ENCODE data around the gene NINJ1. TPM values are rescaled to one million over a fixed set of nuclear protein-coding genes. Genes with fewer than 3 reads are reported as not detected.

NINJ1 gene
- total RNA-seq, 1 experiment from 2014 or later = 26.7 TPM

GRCh38 chr9:93173365-93174051, 39.5 kb upstream of the NINJ1 start:
- BruUV-seq (replicated peaks) = no TSS peak
- Histone ChIP-seq H3K9me3 (ENCODE audit: control insufficient read depth, insufficient read depth, low read depth, low read length) (no peaks in the 10 kb centered on the region), H3K27me3 (ENCODE audit: control insufficient read depth, insufficient read depth, low read length) (no peaks in the 10 kb centered on the region), H3K4me1 (ENCODE audit: control insufficient read depth, insufficient read depth, low read length) (no peaks in the 10 kb centered on the region), H3K36me3 (ENCODE audit: control insufficient read depth, insufficient read depth, low read length) (no peaks in the 10 kb centered on the region), H3K27ac (ENCODE audit: low read length) (no peak overlapping the region), H3K4me3 (ENCODE audit: low read depth in 2 of 2, low read length in 2 of 2) (no peak overlapping the region)
- in situ Hi-C loops (cut with HindIII; ENCODE audit: low pct_unique_long_range_greater_than_20kb, low sequenced_read_pairs) = no loop called here
- POLR2A ChIA-PET = no interaction called here
- ATAC-seq (no peak), DNase-seq (ENCODE audit: low read depth, low spot score) (no peak)
- CTCF ChIA-PET = no interaction called here
- TF ChIP-seq, protein P1, sequence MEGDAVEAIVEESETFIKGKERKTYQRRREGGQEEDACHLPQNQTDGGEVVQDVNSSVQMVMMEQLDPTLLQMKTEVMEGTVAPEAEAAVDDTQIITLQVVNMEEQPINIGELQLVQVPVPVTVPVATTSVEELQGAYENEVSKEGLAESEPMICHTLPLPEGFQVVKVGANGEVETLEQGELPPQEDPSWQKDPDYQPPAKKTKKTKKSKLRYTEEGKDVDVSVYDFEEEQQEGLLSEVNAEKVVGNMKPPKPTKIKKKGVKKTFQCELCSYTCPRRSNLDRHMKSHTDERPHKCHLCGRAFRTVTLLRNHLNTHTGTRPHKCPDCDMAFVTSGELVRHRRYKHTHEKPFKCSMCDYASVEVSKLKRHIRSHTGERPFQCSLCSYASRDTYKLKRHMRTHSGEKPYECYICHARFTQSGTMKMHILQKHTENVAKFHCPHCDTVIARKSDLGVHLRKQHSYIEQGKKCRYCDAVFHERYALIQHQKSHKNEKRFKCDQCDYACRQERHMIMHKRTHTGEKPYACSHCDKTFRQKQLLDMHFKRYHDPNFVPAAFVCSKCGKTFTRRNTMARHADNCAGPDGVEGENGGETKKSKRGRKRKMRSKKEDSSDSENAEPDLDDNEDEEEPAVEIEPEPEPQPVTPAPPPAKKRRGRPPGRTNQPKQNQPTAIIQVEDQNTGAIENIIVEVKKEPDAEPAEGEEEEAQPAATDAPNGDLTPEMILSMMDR (IDR thresholded peaks at IDR 0.05) = no peak
- TF ChIP-seq SIN3A (IDR thresholded peaks at IDR 0.05; ENCODE audit: borderline replicate concordance, insufficient read depth, low read depth, low read length) = no peak
- no peak for TF ChIP-seq TCF7L2 (IDR thresholded peaks at IDR 0.05; ENCODE audit: low read depth, low read length)
- TF ChIP-seq, protein P2, sequence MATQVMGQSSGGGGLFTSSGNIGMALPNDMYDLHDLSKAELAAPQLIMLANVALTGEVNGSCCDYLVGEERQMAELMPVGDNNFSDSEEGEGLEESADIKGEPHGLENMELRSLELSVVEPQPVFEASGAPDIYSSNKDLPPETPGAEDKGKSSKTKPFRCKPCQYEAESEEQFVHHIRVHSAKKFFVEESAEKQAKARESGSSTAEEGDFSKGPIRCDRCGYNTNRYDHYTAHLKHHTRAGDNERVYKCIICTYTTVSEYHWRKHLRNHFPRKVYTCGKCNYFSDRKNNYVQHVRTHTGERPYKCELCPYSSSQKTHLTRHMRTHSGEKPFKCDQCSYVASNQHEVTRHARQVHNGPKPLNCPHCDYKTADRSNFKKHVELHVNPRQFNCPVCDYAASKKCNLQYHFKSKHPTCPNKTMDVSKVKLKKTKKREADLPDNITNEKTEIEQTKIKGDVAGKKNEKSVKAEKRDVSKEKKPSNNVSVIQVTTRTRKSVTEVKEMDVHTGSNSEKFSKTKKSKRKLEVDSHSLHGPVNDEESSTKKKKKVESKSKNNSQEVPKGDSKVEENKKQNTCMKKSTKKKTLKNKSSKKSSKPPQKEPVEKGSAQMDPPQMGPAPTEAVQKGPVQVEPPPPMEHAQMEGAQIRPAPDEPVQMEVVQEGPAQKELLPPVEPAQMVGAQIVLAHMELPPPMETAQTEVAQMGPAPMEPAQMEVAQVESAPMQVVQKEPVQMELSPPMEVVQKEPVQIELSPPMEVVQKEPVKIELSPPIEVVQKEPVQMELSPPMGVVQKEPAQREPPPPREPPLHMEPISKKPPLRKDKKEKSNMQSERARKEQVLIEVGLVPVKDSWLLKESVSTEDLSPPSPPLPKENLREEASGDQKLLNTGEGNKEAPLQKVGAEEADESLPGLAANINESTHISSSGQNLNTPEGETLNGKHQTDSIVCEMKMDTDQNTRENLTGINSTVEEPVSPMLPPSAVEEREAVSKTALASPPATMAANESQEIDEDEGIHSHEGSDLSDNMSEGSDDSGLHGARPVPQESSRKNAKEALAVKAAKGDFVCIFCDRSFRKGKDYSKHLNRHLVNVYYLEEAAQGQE (IDR thresholded peaks at IDR 0.05; ENCODE audit: insufficient read depth in 1 of 2, low read depth in 2 of 2, low read length in 1 of 2) = no peak
- TF ChIP-seq POLR2AphosphoS5 (IDR thresholded peaks at IDR 0.05; ENCODE audit: low read depth, low read length) = no peak
- intact Hi-C loops (cut with micrococcal nuclease; ENCODE audit: unreplicated experiment) = no loop called here

GRCh38 chr9:93172666-93173364, 38.8 kb upstream of the NINJ1 start:
- no peaks in the 10 kb centered on the region for H3K9me3 ChIP-seq (ENCODE audit: control insufficient read depth, insufficient read depth, low read depth, low read length)
- H3K4me3 ChIP-seq (ENCODE audit: low read depth in 2 of 2, low read length in 2 of 2) = no peak overlapping the region
- intact Hi-C loops (cut with micrococcal nuclease; ENCODE audit: unreplicated experiment) (no loop called here), in situ Hi-C loops (cut with HindIII; ENCODE audit: low pct_unique_long_range_greater_than_20kb, low sequenced_read_pairs) (no loop called here)
- ChIA-PET CTCF (no interaction called here), POLR2A (no interaction called here)
- H3K36me3 ChIP-seq (ENCODE audit: control insufficient read depth, insufficient read depth, low read length) = no peaks in the 10 kb centered on the region
- H3K4me1 ChIP-seq (ENCODE audit: control insufficient read depth, insufficient read depth, low read length) = no peaks in the 10 kb centered on the region
- TF ChIP-seq, protein P2 (IDR thresholded peaks at IDR 0.05; ENCODE audit: insufficient read depth in 1 of 2, low read depth in 2 of 2, low read length in 1 of 2) = no peak
- no peak for DNase-seq (ENCODE audit: low read depth, low spot score)
- no peak for ATAC-seq
- no peaks in the 10 kb centered on the region for H3K27me3 ChIP-seq (ENCODE audit: control insufficient read depth, insufficient read depth, low read length)
- H3K27ac ChIP-seq (ENCODE audit: low read length) = no peak overlapping the region
- BruUV-seq (replicated peaks) = no TSS peak
